ENCODE data around the gene RBM33. TPM values are rescaled to one million over a fixed set of nuclear protein-coding genes. Genes with fewer than 3 reads are reported as not detected.
A peak's percentile ranks its signal among the peaks of the same experiment; 100 is the strongest.

RBM33 gene
- total and polyA plus RNA-seq, 10 of the 15 experiments (the other 5 are each of a cell fraction or from before 2014, with no cell fraction given): 4.7 to 67.2 (median 24.3) TPM

- TF ChIP-seq, protein P1, sequence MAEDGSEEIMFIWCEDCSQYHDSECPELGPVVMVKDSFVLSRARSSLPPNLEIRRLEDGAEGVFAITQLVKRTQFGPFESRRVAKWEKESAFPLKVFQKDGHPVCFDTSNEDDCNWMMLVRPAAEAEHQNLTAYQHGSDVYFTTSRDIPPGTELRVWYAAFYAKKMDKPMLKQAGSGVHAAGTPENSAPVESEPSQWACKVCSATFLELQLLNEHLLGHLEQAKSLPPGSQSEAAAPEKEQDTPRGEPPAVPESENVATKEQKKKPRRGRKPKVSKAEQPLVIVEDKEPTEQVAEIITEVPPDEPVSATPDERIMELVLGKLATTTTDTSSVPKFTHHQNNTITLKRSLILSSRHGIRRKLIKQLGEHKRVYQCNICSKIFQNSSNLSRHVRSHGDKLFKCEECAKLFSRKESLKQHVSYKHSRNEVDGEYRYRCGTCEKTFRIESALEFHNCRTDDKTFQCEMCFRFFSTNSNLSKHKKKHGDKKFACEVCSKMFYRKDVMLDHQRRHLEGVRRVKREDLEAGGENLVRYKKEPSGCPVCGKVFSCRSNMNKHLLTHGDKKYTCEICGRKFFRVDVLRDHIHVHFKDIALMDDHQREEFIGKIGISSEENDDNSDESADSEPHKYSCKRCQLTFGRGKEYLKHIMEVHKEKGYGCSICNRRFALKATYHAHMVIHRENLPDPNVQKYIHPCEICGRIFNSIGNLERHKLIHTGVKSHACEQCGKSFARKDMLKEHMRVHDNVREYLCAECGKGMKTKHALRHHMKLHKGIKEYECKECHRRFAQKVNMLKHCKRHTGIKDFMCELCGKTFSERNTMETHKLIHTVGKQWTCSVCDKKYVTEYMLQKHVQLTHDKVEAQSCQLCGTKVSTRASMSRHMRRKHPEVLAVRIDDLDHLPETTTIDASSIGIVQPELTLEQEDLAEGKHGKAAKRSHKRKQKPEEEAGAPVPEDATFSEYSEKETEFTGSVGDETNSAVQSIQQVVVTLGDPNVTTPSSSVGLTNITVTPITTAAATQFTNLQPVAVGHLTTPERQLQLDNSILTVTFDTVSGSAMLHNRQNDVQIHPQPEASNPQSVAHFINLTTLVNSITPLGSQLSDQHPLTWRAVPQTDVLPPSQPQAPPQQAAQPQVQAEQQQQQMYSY (CRISPR knock-in tag; IDR thresholded peaks at IDR 0.05): no peak
- no peak for TF ChIP-seq EGR1 (IDR thresholded peaks at IDR 0.05; ENCODE audit: borderline replicate concordance in 1 of 2, low read depth in 2 of 2, low read length in 2 of 2)
- TF ChIP-seq JUNB (IDR thresholded peaks at IDR 0.05): peak; percentile 91
- no peak for TF ChIP-seq ATF3 (IDR thresholded peaks at IDR 0.05; ENCODE audit: borderline replicate concordance, extremely low read depth, low read depth, low read length)
- TF ChIP-seq USF2 (IDR thresholded peaks at IDR 0.05; ENCODE audit: borderline replicate concordance, low read depth, low read length): no peak
- TF ChIP-seq BCL11A (IDR thresholded peaks at IDR 0.05; ENCODE audit: low read depth, low read length): no peak
- TF ChIP-seq CEBPB (IDR thresholded peaks at IDR 0.05; ENCODE audit: borderline replicate concordance in 1 of 2, low read depth in 2 of 2, low read length in 2 of 2): no peak
- TF ChIP-seq CEBPZ (IDR thresholded peaks at IDR 0.05; ENCODE audit: low read depth, low read length): no peak
- TF ChIP-seq, protein P2, sequence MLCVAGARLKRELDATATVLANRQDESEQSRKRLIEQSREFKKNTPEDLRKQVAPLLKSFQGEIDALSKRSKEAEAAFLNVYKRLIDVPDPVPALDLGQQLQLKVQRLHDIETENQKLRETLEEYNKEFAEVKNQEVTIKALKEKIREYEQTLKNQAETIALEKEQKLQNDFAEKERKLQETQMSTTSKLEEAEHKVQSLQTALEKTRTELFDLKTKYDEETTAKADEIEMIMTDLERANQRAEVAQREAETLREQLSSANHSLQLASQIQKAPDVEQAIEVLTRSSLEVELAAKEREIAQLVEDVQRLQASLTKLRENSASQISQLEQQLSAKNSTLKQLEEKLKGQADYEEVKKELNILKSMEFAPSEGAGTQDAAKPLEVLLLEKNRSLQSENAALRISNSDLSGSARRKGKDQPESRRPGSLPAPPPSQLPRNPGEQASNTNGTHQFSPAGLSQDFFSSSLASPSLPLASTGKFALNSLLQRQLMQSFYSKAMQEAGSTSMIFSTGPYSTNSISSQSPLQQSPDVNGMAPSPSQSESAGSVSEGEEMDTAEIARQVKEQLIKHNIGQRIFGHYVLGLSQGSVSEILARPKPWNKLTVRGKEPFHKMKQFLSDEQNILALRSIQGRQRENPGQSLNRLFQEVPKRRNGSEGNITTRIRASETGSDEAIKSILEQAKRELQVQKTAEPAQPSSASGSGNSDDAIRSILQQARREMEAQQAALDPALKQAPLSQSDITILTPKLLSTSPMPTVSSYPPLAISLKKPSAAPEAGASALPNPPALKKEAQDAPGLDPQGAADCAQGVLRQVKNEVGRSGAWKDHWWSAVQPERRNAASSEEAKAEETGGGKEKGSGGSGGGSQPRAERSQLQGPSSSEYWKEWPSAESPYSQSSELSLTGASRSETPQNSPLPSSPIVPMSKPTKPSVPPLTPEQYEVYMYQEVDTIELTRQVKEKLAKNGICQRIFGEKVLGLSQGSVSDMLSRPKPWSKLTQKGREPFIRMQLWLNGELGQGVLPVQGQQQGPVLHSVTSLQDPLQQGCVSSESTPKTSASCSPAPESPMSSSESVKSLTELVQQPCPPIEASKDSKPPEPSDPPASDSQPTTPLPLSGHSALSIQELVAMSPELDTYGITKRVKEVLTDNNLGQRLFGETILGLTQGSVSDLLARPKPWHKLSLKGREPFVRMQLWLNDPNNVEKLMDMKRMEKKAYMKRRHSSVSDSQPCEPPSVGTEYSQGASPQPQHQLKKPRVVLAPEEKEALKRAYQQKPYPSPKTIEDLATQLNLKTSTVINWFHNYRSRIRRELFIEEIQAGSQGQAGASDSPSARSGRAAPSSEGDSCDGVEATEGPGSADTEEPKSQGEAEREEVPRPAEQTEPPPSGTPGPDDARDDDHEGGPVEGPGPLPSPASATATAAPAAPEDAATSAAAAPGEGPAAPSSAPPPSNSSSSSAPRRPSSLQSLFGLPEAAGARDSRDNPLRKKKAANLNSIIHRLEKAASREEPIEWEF (IDR thresholded peaks at IDR 0.05; ENCODE audit: insufficient replicate concordance, low read depth, low read length): no peak
- peak; percentile 4; the same call in 1 of the 2 replicates for TF ChIP-seq CREM (IDR thresholded peaks at IDR 0.05; ENCODE audit: low read depth)
- TF ChIP-seq IKZF1 (conservative IDR thresholded peaks at IDR 0.05): no peak
- TF ChIP-seq KDM1A (IDR thresholded peaks at IDR 0.05; ENCODE audit: borderline replicate concordance): no peak
Observed at GRCh38 chr7:155660059-155660757, 15.7 kb downstream of the RBM33 start (continued).
